Psoas muscle (tissue), 8 donors: Measurements from ENCODE around the gene JAKMIP1. TPM values are rescaled to one million over a fixed set of nuclear protein-coding genes. Genes with fewer than 3 reads are reported as not detected.

Source experiments
- ATAC-seq, 4 donors: fragments of 200-7000 bp; cut with Tn5 transposase; one replicate each; pipeline ENCODE4 v1.9.1; 2020; ENCODE audit warnings: moderate library complexity in 3 of 4, mild to moderate bottlenecking in 2 of 4
- DNase-seq, 2 donors: peaks; one replicate each; pipeline ENCODE4 v3.0.0-alpha.2; 2020
- H3K27ac ChIP-seq: fragments of 200-600 bp; one replicate; pipeline ENCODE4 v1.8.0; 2022
- H3K27me3 ChIP-seq, 3 donors: fragments of 200-600 bp in 1 of 3; one replicate each; pipeline versions ENCODE4 v1.6.1 to v1.8.0; 2013 to 2022; ENCODE audit warnings: low read length in 2 of 3, mild to moderate bottlenecking in 2 of 3, moderate library complexity in 1 of 3; ENCODE audit not compliant: insufficient read depth in 3 of 3
- H3K36me3 ChIP-seq, 2 donors: fragments of 200-600 bp in 1 of 2; one replicate each; pipeline versions ENCODE4 v1.6.1 to v1.8.0; 2013 to 2022; ENCODE audit warnings: low read depth in 1 of 2, mild to moderate bottlenecking in 1 of 2, moderate library complexity in 1 of 2; ENCODE audit not compliant: insufficient read depth in 1 of 2
- H3K4me1 ChIP-seq: fragments of 200-600 bp; one replicate; pipeline ENCODE4 v1.8.0; 2022
- H3K4me3 ChIP-seq: fragments of 200-600 bp; one replicate; pipeline ENCODE4 v1.8.0; 2022; ENCODE audit warnings: mild to moderate bottlenecking
- H3K9me3 ChIP-seq: fragments of 200-600 bp; one replicate; pipeline ENCODE4 v1.8.0; 2022
- WGBS, 3 donors: extraction: QIAGEN DNeasy Blood & Tissue Kit; methylation state at CpG; one replicate each; pipeline versions ENCODE4 v1.1.6 to v1.1.7; 2013; 5-methylcytosine and 5-hydroxymethylcytosine counted together
- intact Hi-C, 2 donors: fragments of 100-400 bp; cut with DNase I; formaldehyde crosslinking; loops; one replicate each; pipeline versions ENCODE4 v1.11.0 to v1.14.2; 2022
- polyA plus RNA-seq, 3 donors: library from polyadenylated mRNA; stranded (reverse); fragments of 200-250 nt; gene quantifications; one replicate each; pipeline ENCODE4 v1.2.3, GENCODE V29; 2013
- total RNA-seq, 4 donors: library from RNA; stranded (reverse); fragmentation: NEBNext Ultra II Directional in 2 of 4; extraction: Animal tissue kit (Norgen Biotek cat#: 25700) in 2 of 4; gene quantifications; one replicate each; pipeline versions ENCODE4 v1.2.1 to v1.2.4, GENCODE V29; 2021 to 2023
- TF ChIP-seq, protein P1 (sequence below): fragments of 200-600 bp; IDR thresholded peaks from one replicate; pipeline ENCODE4 v1.8.0; 2022; ENCODE audit warnings: antibody characterized with exemption
- donor health status: healthy with polysubstance abuse.
- donor health status: DM: no; HTN: no; CAD: no; lungs with moderate emphysema.
- donor health status: Bipolar disorder and iron deficiency.
- donor health status: healthy.
- donor health status: DM: yes; HTN: yes; CAD: no.
- donor health status: DM: no; HTN: no; CAD: no.
- donor health status: DM: no; HTN: no; CAD: no.
- donor health status: DM: yes; HTN: yes; CAD: no.

JAKMIP1 gene
- total and polyA plus RNA-seq, 7 donors, result 0.04 TPM; not detected in 6

DNA sequence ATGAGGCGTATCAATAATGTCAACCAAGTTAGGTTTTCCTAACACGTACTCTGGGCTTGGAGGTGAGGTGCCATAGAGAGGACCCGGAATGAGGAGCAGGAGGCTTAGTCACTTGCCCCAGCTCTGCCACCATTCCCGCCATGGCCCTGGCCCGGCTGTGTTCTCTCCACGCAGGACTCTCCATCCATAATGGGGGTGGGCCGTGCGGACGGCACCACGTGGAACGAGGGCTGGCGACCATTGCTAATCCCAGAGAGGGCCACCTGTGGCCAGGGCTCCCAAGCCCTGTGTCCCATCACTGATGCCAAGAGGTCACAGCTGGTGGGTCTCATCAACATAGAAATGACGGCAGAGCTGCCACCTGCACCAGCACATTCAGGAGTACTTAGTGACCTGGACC, 76.4 kb downstream of the JAKMIP1 start:
- no peaks in the 10 kb centered on the region for H3K4me1 ChIP-seq
- peaks cover 0 to 5% (median 1%) of the 10 kb centered on the region in 3 donors for H3K27me3 ChIP-seq
- no peaks in the 10 kb centered on the region for H3K36me3 ChIP-seq
- DNase-seq (no peak), ATAC-seq (no peak)
- no peak overlapping the region for H3K27ac ChIP-seq
- no peak overlapping the region for H3K4me3 ChIP-seq
- intact Hi-C loops, result no loop called here
- TF ChIP-seq, protein P1, sequence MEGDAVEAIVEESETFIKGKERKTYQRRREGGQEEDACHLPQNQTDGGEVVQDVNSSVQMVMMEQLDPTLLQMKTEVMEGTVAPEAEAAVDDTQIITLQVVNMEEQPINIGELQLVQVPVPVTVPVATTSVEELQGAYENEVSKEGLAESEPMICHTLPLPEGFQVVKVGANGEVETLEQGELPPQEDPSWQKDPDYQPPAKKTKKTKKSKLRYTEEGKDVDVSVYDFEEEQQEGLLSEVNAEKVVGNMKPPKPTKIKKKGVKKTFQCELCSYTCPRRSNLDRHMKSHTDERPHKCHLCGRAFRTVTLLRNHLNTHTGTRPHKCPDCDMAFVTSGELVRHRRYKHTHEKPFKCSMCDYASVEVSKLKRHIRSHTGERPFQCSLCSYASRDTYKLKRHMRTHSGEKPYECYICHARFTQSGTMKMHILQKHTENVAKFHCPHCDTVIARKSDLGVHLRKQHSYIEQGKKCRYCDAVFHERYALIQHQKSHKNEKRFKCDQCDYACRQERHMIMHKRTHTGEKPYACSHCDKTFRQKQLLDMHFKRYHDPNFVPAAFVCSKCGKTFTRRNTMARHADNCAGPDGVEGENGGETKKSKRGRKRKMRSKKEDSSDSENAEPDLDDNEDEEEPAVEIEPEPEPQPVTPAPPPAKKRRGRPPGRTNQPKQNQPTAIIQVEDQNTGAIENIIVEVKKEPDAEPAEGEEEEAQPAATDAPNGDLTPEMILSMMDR, result no peak
- WGBS, 3 donors, result 78 to 85% (median 80%) methylated on average over 13 of the region's 13 CpGs
- no peaks in the 10 kb centered on the region for H3K9me3 ChIP-seq

DNA sequence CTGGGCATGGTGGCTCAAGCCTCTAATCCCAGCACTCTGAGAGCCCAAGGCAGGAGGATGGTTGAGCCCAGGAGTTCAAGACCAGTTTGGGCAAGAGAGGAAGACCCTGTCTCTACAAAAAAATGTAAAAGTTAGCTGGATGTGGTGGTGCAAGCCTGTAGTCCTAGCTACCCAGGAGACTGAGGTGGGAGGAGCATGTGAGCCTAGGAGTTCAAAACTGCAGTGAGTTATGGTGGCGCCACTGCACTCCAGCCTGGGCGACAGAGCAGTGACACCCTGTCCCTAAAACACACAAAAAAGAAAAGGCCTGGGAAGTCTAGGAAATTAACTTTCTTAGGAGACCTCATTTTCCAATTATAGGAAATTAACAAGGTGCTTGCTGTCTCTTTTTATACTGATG, 76.8 kb downstream of the JAKMIP1 start:
- ATAC-seq (no peak), DNase-seq (no peak)
- Histone ChIP-seq H3K4me1 (no peaks in the 10 kb centered on the region), H3K36me3 (no peaks in the 10 kb centered on the region), H3K4me3 (no peak overlapping the region), H3K27ac (no peak overlapping the region), H3K27me3 (peaks cover 0 to 5% (median 1%) of the 10 kb centered on the region in 3 donors), H3K9me3 (no peaks in the 10 kb centered on the region)
- TF ChIP-seq, protein P1, result no peak
- 67 to 84% (median 68%) methylated on average over 2 of the region's 2 CpGs for WGBS, 3 donors
- intact Hi-C loops, result no loop called here

DNA sequence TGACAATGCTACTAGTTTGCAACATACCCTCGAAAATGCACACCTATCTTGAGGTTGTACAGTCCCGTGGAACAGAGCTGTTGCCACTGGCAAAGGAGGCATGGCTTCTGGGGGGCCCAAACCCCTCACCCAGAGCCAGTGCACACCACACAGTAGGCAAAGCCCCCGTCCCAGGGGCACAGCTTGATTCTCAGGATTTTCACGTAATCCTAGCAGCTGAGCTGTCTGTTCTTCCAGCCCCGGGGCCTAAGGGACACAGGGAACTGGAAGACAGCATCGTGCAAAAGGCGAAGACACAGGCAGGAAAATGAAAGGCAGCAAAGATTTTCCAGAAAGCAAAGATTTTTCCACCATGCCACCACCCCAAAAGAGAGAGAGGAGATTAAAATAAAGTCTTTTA, 77.2 kb downstream of the JAKMIP1 start:
- no peak overlapping the region for H3K27ac ChIP-seq
- WGBS, 3 donors, result 46 to 50% (median 46%) methylated on average over 7 of the region's 7 CpGs
- no peak overlapping the region for H3K4me3 ChIP-seq
- ATAC-seq, result no peak
- peaks cover 0 to 5% (median 1%) of the 10 kb centered on the region in 3 donors for H3K27me3 ChIP-seq
- intact Hi-C loops, result no loop called here
- TF ChIP-seq, protein P1, result no peak
- H3K4me1 ChIP-seq, result no peaks in the 10 kb centered on the region
- no peaks in the 10 kb centered on the region for H3K36me3 ChIP-seq
- no peaks in the 10 kb centered on the region for H3K9me3 ChIP-seq
- no peak for DNase-seq

DNA sequence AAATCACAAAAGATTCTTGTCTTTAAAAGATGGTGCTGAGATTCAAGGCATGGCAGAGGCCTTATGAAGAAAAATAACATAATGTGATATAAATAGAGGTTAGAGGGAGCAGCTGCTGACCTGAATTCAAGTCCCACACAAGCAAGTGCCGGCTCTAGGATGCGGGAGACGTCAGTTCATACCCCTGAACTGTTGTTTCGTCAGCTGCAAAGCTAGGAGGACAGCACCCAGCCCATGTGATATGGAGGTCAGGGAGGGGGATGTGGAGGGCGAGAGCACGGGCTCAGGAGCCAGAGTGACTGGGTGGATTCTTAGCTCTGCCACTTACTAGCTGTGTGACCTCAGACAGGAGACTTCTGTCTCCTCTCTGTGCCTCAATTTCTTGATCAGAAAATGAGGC, 77.9 kb downstream of the JAKMIP1 start:
- 58 to 75% (median 59%) methylated on average over 6 of the region's 6 CpGs for WGBS, 3 donors
- Histone ChIP-seq H3K27me3 (peaks cover 0 to 5% (median 1%) of the 10 kb centered on the region in 3 donors), H3K27ac (no peak overlapping the region), H3K36me3 (no peaks in the 10 kb centered on the region), H3K9me3 (no peaks in the 10 kb centered on the region), H3K4me1 (no peaks in the 10 kb centered on the region), H3K4me3 (no peak overlapping the region)
- DNase-seq, result no peak
- intact Hi-C loops, result no loop called here
- TF ChIP-seq, protein P1, result no peak
- ATAC-seq, result no peak

DNA sequence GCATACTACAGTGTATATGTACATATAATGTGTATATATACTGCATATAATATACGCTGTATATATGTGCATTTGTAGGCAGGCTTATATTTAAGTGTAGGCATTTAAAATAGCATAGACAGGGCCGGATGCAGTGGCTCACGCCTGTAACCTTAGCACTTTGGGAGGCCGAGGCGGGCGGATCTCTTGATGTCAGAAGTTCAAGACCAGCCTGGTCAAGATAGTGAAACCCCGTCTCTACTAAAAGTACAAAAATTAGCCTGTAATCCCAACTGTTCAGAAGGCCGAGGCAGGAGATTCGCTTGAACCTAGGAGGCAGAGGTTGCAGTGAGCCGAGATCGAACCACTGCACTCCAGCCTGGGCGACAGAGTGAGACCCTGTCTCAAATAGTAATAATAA, 78.4 kb downstream of the JAKMIP1 start:
- Histone ChIP-seq H3K27ac (no peak overlapping the region), H3K36me3 (no peaks in the 10 kb centered on the region), H3K27me3 (peaks cover 0 to 5% (median 1%) of the 10 kb centered on the region in 3 donors), H3K4me3 (no peak overlapping the region), H3K9me3 (no peaks in the 10 kb centered on the region), H3K4me1 (no peaks in the 10 kb centered on the region)
- no peak for DNase-seq
- intact Hi-C loops, result no loop called here
- ATAC-seq, result no peak
- WGBS, 3 donors, result 86 to 93% (median 92%) methylated on average over 12 of the region's 12 CpGs
- TF ChIP-seq, protein P1, result no peak
